ENCODE data around the gene SFTPB.
A peak's percentile ranks its signal among the peaks of the same experiment; 100 is the strongest.
"Not testable (repeated sequence)": the region's sequence is repeated elsewhere in the genome, so short reads cannot be mapped to it uniquely, and the experiment has no call there.

SFTPB gene

GRCh38 chr2:85668009-85668856 lies at the start of gene SFTPB:
Gene SFTPB (minus strand): TSS chr2:85668199. CDS start chr2:85668183, 16 bp downstream.
- CTCF ChIA-PET, result interaction anchor here (1.1 kb wide), 1 partner anchor 31 kb away, joined by 3 read pairs; no protein-coding TSS in a partner anchor
- Mint-ChIP-seq H3K4me1 (no peaks in the 10 kb centered on the region), H3K27me3 (peaks cover 14% of the 10 kb centered on the region), H3K27ac (no peak within 1 kb of the TSS), H3K4me3 (no peak within 1 kb of the TSS), H3K9me3 (no peaks in the 10 kb centered on the region), H3K36me3 (no peaks in the 10 kb centered on the region)
- no peak for DNase-seq

GRCh38 chr2:85717308-85718008 lies 49.5 kb upstream of the SFTPB start:
- no peak for DNase-seq
- Mint-ChIP-seq H3K27me3 (peaks cover 43% of the 10 kb centered on the region), H3K36me3 (no peaks in the 10 kb centered on the region), H3K27ac (no peak overlapping the region), H3K9me3 (peaks cover 6% of the 10 kb centered on the region), H3K4me1 (peaks cover 34% of the 10 kb centered on the region), H3K4me3 (no peak overlapping the region)
- CTCF ChIA-PET, result interaction anchor here (1.1 to 3.6 kb wide), 3 partner anchors 38 to 81 kb away, joined by 3 to 17 read pairs (median 7); no protein-coding TSS in a partner anchor

- Mint-ChIP-seq H3K9me3 (peaks cover 6% of the 10 kb centered on the region), H3K27me3 (peaks cover 47% of the 10 kb centered on the region), H3K27ac (no peak overlapping the region), H3K4me3 (no peak overlapping the region), H3K36me3 (no peaks in the 10 kb centered on the region), H3K4me1 (peaks cover 34% of the 10 kb centered on the region)
- DNase-seq, result no peak
- CTCF ChIA-PET, result interaction anchor here (2.3 to 3.8 kb wide), 2 partner anchors 9 to 37 kb away, joined by 13 to 19 read pairs; no protein-coding TSS in a partner anchor
Measured at GRCh38 chr2:85716346-85716914, 48.4 kb upstream of the SFTPB start.

DNA sequence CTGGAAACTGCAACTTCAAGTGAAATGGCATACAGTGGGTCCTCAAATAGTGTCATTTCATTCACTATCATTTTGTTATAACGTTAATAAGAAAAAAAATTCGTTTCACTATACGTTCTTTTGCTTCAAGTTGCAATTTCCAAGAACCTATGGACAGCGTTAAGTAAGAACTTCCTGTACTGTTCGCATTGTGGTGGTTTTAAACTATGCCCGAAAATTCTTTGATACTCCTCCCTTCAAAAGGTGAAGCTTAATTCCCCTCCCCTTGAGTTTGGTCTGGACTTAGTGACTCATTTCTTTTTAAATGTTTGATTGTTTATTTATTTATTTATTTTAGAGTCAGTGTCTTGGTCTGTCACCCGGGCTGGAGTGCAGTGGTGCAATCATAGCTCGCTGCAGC lies 46.8 kb upstream of the SFTPB start:
- DNase-seq, result no peak
- Mint-ChIP-seq H3K27ac (peak overlapping the region; percentile 79), H3K27me3 (peaks cover 57% of the 10 kb centered on the region), H3K4me1 (peaks cover 40% of the 10 kb centered on the region), H3K4me3 (no peak overlapping the region), H3K36me3 (no peaks in the 10 kb centered on the region), H3K9me3 (no peaks in the 10 kb centered on the region)
- CTCF ChIA-PET, result interaction anchor here (1.1 to 3.8 kb wide), 6 partner anchors 8 to 113 kb away, joined by 3 to 19 read pairs (median 6); no protein-coding TSS in a partner anchor

DNA sequence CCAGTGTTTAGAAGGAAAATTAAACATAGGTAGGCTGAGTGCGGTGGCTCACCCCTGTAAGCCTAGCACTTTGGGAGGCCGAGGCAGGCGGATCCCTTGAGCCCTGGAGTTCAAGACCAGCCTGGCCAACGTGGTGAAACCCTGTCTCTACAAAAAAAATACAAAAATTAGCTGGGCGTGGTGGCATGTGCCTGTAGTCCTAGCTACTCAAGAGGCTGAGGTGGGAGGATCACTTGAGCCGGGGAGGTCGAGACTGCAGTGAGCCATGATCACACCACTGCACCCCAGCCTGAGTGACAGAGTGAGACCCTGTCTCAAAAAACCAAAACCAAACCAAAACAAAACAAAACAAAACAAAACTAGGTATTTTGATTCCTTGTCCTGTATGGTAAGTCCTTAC lies 46.4 kb upstream of the SFTPB start:
- peaks cover 42% of the 10 kb centered on the region for H3K4me1 Mint-ChIP-seq
- H3K27ac Mint-ChIP-seq, result peak overlapping the region; percentile 60

DNA sequence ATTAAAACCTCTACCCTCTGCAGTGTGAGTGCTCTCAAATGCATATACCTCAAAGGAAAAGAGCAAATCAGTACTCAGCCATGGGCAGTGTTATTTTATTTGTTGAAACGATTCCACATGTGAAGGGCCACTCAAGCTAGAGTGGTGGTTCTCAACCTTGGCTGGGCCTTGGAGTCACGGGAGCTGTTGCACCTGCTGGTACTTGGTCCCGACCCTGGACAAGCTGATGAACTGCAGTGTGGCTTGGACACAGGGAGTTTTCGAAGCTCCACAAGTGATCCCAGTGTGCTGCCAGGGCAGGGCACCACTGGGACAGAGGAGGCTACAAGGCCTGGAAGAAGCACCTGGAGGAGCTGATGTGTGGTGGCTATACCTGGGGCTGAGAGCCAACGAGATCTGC lies 45.8 kb upstream of the SFTPB start:
- Mint-ChIP-seq H3K4me3 (no peak overlapping the region), H3K36me3 (no peaks in the 10 kb centered on the region), H3K27me3 (peaks cover 50% of the 10 kb centered on the region), H3K27ac (no peak overlapping the region), H3K9me3 (no peaks in the 10 kb centered on the region), H3K4me1 (peaks cover 42% of the 10 kb centered on the region)
- DNase-seq, result no peak
- CTCF ChIA-PET, result interaction anchor here (0.6 to 3.8 kb wide), 7 partner anchors 11 to 107 kb away, joined by 3 to 19 read pairs (median 3); no protein-coding TSS in a partner anchor

More for the DNA sequence above, 46.4 kb upstream of the SFTPB start:
- not testable (repeated sequence) for H3K36me3 Mint-ChIP-seq, DNase-seq, H3K9me3 Mint-ChIP-seq, H3K4me3 Mint-ChIP-seq
- H3K27me3 Mint-ChIP-seq, result peaks cover 56% of the 10 kb centered on the region
- CTCF ChIA-PET, result interaction anchor here (0.8 to 3.8 kb wide), 6 partner anchors 11 to 77 kb away, joined by 3 to 19 read pairs (median 4); no protein-coding TSS in a partner anchor

GRCh38 chr2:85712849-85713612 lies 45.0 kb upstream of the SFTPB start:
- CTCF ChIA-PET, result interaction anchor here (0.6 to 3.8 kb wide), 7 partner anchors 12 to 108 kb away, joined by 3 to 19 read pairs (median 4); no protein-coding TSS in a partner anchor
- Mint-ChIP-seq H3K9me3 (no peaks in the 10 kb centered on the region), H3K27me3 (peaks cover 42% of the 10 kb centered on the region), H3K4me3 (no peak overlapping the region), H3K27ac (peak overlapping the region; percentile 40), H3K36me3 (no peaks in the 10 kb centered on the region), H3K4me1 (peaks cover 42% of the 10 kb centered on the region)
- no peak for DNase-seq

- CTCF ChIA-PET, result interaction anchor here (0.6 to 2.7 kb wide), 5 partner anchors 12 to 77 kb away, joined by 3 to 6 read pairs (median 4); no protein-coding TSS in a partner anchor
- Mint-ChIP-seq H3K4me3 (no peak overlapping the region), H3K36me3 (no peaks in the 10 kb centered on the region), H3K27me3 (peaks cover 40% of the 10 kb centered on the region), H3K9me3 (no peaks in the 10 kb centered on the region), H3K27ac (peak overlapping the region; percentile 26), H3K4me1 (peaks cover 42% of the 10 kb centered on the region)
- DNase-seq, result no peak
Measured at GRCh38 chr2:85712336-85712735, 44.3 kb upstream of the SFTPB start.

- no peaks in the 10 kb centered on the region for H3K9me3 Mint-ChIP-seq
- DNase-seq, result no peak
- H3K27ac Mint-ChIP-seq, result no peak overlapping the region
- H3K36me3 Mint-ChIP-seq, result no peaks in the 10 kb centered on the region
- peaks cover 39% of the 10 kb centered on the region for H3K27me3 Mint-ChIP-seq
- H3K4me1 Mint-ChIP-seq, result peaks cover 46% of the 10 kb centered on the region
- H3K4me3 Mint-ChIP-seq, result no peak overlapping the region
- CTCF ChIA-PET, result interaction anchor here (0.6 to 2.7 kb wide), 3 partner anchors 13 to 38 kb away, joined by 3 to 6 read pairs (median 5); no protein-coding TSS in a partner anchor
Measured at GRCh38 chr2:85711578-85712060, 43.6 kb upstream of the SFTPB start.

DNA sequence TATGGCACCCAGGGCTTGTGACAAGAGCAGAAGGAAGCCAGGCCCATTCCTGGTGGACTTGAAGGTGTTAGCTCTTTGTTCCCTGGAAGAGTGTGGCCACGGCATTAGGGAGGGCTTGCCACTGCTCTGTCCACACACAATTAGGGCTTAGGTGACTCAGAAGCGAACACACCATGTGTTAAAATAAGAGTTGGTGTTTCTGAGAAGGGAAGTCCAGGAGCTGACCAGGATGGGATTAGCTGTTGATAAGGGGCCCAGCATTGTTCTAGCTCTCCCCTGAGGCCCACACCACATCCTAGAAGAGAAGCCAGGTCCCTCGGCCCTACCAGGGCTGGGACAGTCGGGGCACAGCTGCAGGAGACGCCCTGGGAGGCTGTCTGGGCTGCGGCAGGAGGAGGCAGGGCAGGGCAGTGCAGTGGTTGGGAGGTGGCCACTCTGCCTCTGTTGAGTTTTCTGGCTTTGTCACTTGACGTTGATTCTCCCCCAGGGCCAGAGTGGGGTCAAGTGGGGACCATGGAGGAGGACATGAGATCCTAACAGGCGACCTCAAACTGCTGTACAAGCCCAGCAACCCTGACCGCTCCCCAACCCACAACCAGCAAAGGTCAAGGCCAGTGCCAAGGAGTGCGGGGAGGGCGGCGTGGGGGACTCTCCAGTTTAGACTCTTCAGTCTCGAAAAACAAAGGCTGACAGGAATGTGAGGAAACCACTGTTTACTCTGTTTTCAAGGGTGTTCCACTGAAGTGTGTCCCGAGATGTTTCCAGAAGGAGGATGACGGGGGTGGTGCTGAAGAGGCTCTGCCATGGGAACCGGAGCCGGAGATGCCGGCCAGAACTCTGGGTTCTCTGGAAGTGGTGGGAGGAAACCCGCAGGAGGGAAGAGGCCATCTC lies 42.9 kb upstream of the SFTPB start:
- Mint-ChIP-seq H3K4me3 (no peak overlapping the region), H3K27me3 (peaks cover 32% of the 10 kb centered on the region), H3K4me1 (peaks cover 43% of the 10 kb centered on the region), H3K36me3 (no peaks in the 10 kb centered on the region), H3K9me3 (no peaks in the 10 kb centered on the region), H3K27ac (no peak overlapping the region)
- DNase-seq, result no peak
- CTCF ChIA-PET, result interaction anchor here (1.3 to 7.3 kb wide), 4 partner anchors 14 to 31 kb away, joined by 3 to 96 read pairs (median 6); no protein-coding TSS in a partner anchor

- Mint-ChIP-seq H3K36me3 (no peaks in the 10 kb centered on the region), H3K27me3 (peaks cover 31% of the 10 kb centered on the region), H3K27ac (no peak overlapping the region), H3K4me1 (peaks cover 42% of the 10 kb centered on the region), H3K4me3 (no peak overlapping the region), H3K9me3 (no peaks in the 10 kb centered on the region)
- CTCF ChIA-PET, result interaction anchor here (1.0 to 7.3 kb wide), 8 partner anchors 10 to 118 kb away, joined by 3 to 96 read pairs (median 4); no protein-coding TSS in a partner anchor
- DNase-seq, result no peak
Measured at GRCh38 chr2:85709401-85709811, 41.4 kb upstream of the SFTPB start.

GRCh38 chr2:85708641-85709040 lies 40.6 kb upstream of the SFTPB start:
- CTCF ChIA-PET, result interaction anchor here (0.6 to 7.3 kb wide), 17 partner anchors 7 to 119 kb away, joined by 3 to 96 read pairs (median 5); no protein-coding TSS in a partner anchor
- DNase-seq, result no peak
- Mint-ChIP-seq H3K27me3 (peaks cover 32% of the 10 kb centered on the region), H3K27ac (no peak overlapping the region), H3K4me1 (peaks cover 38% of the 10 kb centered on the region), H3K36me3 (no peaks in the 10 kb centered on the region), H3K9me3 (no peaks in the 10 kb centered on the region), H3K4me3 (no peak overlapping the region)
